HG02938 (cell line): ENCODE measurements around the gene PRL.

ENCODE experiments used
- ATAC-seq: cut with Tn5 transposase; IDR thresholded peaks from one replicate; pipeline ENCODE4 v1.9.1; 2021; ENCODE audit warnings: mild to moderate bottlenecking, moderate library complexity; ENCODE audit not compliant: unreplicated experiment

Gene PRL

DNA sequence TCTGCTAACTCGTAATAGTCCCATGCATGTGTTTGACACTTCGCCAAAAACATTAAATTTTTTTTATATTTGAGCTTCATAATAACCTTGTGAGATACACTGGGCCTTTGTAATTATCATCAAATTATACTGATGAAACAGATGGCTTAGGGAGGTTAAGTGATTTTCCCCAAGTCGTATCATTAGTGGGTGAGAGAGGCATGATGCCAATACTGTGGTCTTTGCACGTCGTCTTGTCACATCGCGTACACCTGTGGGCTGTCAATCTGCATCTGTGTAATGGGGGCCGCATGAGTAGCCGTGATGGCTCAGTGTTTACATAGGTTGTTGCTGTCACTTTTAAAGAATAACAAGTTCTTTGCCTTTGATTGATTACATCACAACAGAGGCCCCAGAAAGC, 1.7 kb downstream of the PRL start:
- ATAC-seq: no peak

DNA sequence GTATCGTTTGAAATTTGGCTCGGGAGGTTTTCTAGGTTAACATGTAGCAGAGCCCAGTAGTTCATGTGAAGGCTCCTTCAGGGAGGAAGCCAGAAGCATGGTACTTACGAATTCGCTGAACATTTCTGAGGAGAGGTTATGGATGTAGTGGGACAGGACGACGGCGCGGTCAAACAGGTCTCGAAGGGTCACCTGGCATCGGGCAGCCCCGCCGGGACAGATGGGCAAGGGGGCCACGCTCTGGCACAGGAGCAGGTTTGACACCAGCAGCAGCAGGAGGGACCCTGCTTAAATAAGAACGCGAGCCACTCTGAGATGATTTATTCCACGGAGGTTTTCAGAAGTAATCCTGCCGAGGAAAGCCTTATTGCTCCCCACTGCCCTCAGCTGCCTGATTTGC, 2.5 kb downstream of the PRL start:
- ATAC-seq: no peak

DNA sequence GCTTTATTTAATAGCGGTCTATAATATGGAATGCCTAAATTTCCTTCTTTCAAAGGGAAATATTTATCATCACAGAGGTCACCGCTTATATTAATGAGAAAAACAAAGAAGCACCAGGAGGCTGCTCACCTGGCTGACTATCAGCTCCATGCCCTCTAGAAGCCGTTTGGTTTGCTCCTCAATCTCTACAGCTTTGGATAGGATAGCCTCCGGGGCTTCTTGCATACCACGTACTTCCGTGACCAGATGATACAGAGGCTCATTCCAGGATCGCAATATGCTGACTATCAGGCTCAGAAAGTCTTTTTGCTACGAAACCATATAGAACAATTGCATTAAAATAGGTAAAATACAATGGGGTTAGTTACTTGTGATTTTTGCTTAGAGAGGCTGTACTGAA, 6.8 kb downstream of the PRL start:
- ATAC-seq: no peak

DNA sequence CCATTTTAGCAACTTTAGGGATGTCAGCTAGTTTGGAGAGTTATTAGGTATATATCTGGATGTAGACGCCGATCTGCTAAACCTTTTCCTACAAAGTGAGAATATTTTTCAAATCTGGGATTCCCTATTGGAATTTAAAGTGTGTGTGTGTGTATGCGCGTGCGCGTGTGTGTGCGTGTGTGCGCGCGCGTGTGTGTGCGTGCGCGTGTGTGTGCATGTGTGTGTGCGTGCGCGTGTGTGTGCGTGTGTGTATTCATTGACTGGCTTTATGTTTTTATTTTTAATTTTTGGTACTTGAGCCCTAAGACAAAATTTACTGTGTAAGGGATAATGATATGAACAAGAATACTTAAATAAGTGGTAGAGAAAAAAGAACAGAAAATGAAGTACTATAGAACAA, 8.1 kb downstream of the PRL start:
- no peak for ATAC-seq

DNA sequence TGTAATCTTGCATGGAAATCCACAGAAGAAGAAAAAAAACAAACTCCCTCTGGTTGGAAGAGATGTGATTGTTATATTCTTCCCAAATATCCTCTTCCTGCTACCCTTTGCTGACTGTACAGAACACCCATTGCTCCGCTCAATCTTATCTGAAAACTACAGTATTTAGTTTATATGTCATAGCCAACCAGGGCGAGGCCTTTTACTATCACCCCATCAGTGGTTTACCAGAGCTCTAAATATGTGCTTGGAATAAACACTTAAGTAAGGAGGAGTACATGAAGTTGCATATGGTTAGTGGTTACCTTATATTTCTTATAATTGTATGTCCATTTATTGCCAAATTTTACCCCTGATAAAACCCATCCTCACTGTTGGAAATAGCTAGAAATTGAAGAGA, 12.2 kb downstream of the PRL start:
- ATAC-seq: no peak

DNA sequence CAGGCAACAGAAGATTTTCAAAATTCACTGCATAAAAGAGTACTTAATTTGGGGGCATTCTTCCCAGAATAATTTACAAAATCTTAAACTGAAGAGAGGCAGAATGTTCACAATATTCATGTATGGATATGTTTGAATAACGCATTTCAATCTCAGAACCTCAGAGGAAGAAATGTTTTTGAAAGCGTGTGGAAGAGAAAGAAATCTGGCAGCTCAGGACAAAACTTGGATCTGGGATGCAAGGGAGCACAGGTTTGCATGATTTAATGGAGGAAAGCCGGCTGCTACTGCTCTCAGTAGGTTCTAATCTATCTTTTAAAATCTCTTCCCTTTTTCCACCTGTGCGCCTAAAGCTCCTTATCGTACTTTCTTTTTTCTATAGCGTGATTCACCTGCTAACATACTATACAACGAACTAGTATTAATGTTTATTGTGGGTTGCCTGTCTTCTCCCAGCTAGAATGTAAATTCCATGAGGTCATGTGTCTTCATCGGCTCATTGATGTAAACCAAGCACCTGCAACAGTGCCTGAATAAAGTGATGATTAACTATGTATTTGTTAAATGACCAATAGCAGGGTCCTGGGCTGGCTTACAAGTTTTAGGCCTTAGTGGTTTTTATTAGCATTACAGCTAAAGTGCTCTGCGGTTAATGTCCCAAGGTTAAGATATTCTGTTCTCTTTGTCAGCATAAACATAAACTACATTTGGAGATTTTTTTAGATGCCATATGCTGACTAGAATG, 15.3 kb downstream of the PRL start:
- ATAC-seq: no peak

DNA sequence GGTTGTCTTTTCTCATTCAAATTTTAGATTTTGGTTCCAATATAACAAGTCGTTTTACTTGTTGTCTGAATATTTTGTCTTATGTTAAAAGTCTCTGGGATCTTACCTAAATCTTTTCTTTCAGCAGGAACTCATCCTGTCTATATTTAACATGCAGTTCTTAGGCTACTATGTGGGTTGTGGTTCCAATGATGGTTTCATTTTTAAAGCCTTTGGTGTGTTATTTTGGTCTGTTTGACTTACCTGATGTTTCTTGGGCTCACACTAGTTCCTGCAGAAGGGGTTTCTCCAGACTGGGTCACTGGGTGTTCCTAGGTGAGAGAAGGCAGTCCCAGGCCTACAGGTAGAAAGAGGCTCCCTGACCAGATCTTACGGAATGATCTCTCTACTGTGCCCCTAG, 17.4 kb downstream of the PRL start:
- no peak for ATAC-seq

DNA sequence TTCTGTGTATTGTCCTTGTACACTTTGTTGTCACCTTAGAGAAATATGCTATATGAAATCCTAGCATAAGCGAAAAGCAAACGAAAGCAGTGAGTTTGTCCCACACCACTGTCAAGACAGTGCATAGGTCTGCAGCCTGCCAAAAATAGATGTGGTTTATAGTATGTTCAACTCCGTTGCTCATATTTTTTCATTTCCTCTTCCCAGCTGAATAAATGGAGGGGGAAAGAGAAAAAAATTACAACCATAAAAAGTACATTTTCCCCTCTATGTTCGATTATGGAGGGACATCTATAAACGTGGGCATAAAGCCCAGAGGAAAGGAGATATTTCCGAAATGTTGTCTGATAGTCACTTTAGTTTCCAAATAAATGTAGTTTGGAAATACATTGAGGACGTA, 25.8 kb downstream of the PRL start:
- ATAC-seq: peak; percentile 72

DNA sequence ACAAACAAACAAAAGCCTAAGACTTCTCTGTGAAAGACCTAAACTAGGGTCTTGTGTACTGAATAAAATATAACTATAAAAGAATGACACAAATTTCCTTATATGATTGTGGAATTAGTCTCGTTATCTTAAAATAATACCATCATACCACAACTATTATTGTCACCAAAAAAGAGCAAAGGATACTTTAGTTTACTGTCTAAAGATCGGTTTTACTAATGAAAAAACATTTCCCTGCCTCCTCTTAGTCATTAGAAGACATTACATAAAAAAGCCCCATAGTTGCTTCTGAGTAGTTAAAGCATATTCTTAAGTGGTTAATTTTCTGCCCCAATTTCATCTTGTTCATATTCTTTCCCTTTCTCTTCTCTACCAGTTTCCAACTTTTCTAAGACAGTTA, 33.1 kb downstream of the PRL start:
- no peak for ATAC-seq

DNA sequence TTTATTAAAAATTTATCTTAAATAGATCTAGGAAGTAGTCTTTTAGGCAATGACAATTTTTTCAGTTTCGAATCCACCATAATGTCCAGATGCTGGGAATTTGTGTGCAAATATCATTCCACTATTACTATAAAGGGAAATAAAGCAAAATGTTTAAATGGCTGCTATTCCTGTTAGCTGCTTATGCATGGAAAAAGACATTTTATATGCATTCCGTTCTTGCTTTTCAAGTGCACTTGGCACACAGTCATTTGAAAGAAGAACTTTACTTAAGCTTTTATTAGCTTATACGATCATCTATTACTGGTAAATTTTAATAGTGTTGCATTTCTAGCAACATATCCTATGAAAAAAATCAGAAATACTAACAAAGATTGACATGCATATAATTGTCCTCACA, 42.0 kb downstream of the PRL start:
- ATAC-seq: no peak

DNA sequence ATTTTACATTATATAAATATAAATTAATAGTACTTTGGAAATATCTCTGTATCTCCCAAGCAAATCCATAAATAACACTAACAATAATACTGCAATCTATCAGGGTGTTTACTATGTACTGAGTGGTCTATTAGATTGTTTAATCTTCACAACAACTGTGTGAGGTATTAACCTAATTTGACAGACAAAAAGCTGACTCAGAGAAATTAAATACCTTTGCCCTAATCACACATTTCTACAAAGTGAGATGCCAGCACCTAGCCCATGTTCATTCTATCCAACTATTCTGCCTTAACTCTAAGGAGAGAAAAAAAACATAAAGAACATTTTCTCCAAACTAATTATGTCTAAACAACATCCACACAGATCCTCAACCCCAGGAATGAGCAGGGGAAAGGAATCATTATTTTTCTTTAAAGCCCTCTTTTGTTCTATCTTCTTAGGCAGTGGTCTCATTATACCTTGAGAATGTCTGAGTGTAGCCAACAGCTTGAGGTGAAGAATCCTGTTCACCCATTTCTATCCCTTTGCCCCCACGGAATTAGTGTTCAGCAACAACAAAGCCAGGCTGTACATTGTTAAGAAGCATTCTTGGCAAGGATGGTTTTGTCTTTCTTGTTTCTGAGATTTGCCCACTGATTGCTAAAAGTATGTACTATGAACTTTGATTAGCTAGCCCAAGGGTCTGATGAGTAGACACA, 42.7 kb downstream of the PRL start:
- no peak for ATAC-seq

DNA sequence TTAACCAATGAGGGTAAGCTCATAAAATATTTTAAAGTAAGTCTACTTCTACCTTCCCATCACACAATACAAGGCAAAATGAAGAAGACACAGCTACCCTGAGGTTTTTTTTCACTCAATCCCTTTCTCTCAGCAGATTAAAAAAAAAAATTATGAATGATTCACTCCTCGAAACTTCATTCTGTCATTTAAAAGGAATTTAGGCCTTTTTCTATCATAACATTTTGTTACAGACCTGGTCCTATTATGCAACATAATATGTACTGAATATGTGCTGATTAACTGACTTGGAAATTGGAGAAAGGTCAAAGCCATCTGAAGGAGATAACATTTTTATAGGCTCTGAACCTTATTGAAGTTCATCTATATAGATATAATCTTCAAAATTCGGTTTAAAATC, 45.5 kb downstream of the PRL start:
- no peak for ATAC-seq

DNA sequence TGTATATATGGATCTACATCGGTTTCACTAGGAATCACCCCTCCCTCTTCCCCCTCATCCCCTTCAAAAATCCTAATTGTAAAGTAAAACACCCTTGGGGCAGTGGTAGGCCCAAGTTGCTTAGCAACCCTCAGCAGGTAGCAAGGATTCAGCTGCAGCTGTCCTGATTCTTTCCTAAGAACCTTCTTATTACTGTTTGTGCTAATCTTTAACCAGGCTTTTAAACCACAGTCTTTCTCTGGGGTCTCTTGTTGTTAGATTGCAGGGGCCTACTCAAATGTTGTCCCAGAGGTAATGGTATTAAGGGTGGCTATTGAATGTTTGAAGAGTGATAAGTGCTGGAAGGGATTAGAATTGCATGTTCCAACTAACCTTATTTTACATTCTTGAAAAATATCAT, 46.4 kb downstream of the PRL start:
- no peak for ATAC-seq

DNA sequence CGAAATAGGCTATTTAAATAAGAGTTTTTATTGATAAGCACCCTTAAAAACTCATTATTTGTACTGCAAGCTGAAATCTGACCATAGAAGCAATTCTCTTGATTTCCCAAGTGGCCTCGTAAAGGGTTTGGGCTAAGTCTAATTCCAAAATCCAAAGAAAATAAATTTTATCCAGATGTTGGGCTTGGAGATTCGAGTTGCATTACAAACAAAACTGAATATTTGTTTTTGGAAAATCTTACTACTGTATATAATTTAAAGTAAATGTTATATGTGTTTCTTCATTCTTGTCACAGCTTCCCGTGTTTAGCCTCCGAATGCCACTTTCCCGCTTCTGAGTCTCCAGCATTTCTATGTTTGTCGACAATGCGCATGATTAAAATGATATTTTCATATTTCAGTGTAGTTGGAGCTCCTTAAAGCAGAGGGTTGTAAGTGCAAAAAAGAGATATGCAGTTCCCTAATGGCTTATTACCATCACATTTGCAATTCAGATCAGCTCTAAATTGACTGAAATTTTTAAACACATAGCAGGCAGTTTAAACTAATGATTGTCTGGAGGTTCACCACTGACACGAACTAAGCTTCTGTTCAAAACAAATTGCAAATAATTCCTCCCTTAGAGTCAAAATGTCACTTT, 47.0 kb downstream of the PRL start:
- ATAC-seq: no peak

DNA sequence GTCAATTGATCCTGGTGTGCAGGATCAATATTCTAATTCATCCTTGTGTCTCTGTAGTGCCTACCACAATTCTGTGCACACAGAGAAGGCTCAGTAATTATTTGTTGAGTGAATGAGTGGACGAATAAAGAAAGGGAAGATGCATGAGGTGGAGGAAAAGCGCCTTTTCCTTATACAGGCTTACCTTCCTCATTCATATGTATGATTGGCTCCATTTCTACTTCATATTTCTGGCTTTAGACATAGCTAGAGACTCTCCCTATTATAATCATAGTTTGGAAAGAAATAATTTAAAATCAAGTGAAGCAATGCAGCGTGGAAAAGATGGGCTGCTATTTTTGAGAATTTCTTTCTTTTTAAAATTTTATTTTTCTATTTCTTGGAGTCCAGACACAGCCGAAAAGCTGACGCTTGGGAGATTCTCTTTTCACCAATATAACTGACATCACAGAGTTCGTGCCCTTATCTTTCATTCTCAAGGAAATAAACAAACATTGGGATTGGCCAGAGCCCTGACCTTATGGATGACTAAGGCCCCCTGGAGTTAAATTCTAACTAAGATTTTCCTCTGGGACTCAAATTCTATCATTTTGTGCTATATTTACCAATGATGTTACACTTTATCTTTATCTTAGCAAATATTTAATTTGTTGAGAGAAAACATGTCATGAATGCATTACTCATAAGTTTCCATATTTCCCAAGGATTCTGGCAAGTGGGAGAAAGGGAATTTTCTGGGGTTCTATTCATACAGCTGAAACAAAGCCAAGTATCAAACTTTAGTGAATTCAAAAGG, 48.1 kb downstream of the PRL start:
- ATAC-seq: no peak

DNA sequence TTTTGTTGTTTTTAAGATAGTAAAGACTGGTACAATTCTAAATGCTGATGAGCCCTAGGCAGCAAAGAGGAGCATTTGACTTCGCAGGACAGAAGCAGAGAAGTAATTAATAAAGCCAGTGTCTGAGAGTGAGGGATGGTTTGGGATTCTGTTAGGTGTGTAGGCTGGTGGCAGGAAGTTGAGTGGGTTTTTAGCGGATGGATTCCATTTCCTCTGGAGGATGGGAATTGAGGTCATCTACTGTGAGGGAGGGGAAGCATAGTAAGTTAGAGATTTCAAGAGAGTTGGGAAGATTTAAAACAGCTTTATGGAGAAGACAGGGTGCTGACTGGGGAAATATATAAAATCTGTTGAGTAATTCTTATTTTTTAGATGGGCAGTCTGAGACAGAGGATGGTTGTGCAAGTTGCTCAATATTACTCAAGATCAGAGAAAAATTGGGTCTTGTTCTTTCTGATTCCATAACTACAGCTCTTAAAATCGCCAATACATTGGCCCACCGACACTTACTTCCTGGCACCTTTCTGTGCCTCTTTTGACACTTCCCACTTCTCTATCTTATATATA, 48.8 kb downstream of the PRL start:
- ATAC-seq: no peak

DNA sequence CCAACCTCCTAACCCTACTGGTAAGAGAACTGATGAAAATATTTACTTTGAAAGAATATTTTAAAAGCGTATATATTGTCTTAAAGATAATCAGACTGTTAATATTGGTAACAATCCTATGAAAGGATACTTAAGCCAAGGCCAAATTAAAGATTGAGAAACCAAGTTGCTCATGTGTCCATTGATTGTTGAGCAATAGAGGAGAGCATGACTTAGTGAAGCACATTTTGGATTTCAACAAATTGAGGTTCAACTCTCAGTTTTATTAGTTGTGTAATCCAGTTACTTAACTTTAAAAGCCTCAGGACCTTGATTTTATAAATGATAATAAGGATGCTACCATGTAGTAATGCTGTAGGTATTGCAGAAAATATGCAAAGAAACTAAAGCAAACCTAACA, 56.8 kb downstream of the PRL start:
- ATAC-seq: no peak

DNA sequence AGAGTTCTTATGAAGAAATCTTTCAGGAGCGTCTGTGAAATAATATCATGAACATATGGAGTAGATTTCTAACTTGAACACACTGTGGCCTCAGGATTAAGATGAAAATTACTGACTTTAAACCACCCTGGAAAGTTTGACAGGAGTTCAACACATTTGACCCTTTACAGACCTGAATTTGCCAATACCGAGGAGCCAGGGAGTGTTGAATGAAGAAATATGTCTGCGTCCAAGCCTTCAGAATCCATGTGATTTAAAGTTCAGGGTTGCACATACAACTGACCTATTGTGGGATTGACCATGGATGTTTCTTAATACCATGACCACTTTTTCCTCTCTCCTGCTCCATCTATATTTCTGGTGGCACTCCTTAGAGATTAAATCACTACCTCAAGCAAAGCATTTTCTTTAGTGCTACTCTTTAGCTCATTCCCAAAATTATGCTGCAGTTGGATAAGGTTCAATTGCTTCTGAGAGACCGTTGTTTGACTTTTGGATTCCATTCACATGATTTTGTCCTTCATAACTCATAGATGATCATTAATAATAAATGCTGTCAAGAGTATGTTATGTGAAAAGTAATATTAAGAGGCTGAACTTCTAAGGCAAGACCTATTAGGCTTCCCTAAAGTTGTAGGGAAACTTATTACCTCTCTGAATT, 57.4 kb downstream of the PRL start:
- no peak for ATAC-seq

DNA sequence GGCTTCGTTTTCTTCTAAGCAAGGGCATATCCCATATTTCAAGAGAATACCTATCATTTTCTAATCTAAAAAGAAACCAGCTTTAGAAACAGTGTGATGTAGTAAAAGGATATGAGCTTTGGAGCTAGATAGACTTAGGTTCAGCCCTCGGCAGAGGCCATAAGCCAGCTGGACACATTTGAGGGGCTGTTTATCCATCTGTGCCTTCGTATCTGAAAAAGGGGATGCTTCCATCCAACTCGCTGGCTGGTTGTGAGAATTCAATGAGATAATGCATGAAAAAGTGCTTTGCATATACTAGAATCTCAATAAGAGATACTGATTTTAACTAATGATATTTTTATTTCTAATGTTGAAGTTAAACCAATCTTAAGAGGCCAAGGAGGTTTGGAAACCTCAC, 58.0 kb downstream of the PRL start:
- ATAC-seq: no peak

DNA sequence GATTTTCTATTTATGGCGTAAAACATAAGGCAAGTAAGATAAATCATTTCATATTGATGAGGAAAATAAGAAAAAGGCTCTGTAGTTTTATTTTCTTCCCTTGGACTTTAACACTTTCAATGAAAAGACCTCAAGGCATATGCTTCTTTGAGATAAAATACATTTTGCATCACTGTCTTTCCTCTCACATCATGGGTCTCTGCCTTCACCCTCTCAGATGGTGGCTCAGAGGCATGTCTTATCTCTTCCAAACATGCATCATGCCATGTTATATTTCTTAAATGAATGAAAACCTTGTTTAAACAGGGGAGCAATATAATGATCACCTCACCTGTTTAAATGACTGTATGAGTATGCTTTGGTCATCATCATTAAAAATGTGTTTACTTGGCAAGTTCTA, 59.3 kb downstream of the PRL start:
- no peak for ATAC-seq
